Tibial artery (tissue), 4 donors: ENCODE results near the gene TBC1D1.

Source experiments
- DNase-seq, 2 donors: peaks; one replicate each; pipeline ENCODE4 v3.0.0-alpha.2; 2019
- H3K27ac ChIP-seq, 2 donors: fragments of 200-600 bp; sonication (generic) in 1 of 2; 1 replicate in 1 of 2; 2 replicates in 1 of 2; pipeline ENCODE4 v1.5.1; 2018 to 2019; ENCODE audit warnings: mild to moderate bottlenecking in 1 of 2
- H3K27me3 ChIP-seq, 2 donors: fragments of 200-600 bp; sonication (generic) in 1 of 2; one replicate each; pipeline versions ENCODE4 v1.5.1 to v1.6.0; 2016 to 2019
- H3K36me3 ChIP-seq, 3 donors: fragments of 200-600 bp; sonication (generic) in 2 of 3; one replicate each; pipeline ENCODE4 v1.5.1; 2016 to 2019; ENCODE audit warnings: mild to moderate bottlenecking in 2 of 3
- H3K4me1 ChIP-seq, 4 donors: fragments of 200-600 bp; sonication (generic) in 2 of 4; 1 replicate in 3 of 4; 2 replicates in 1 of 4; pipeline ENCODE4 v1.5.1; 2016 to 2019
- H3K4me3 ChIP-seq, 2 donors: fragments of 200-600 bp; sonication (generic) in 1 of 2; 1 replicate in 1 of 2; 2 replicates in 1 of 2; pipeline ENCODE4 v1.5.1; 2018 to 2019; ENCODE audit warnings: mild to moderate bottlenecking in 2 of 2
- H3K9me3 ChIP-seq, 3 donors: fragments of 200-600 bp; sonication (generic) in 1 of 3; one replicate each; pipeline ENCODE4 v1.5.1; 2016 to 2019
- intact Hi-C: fragments of 100-400 bp; cut with DNase I; formaldehyde crosslinking; loops from one replicate; pipeline ENCODE4 v1.15.0; 2023; ENCODE audit warnings: low total_unique reads
- TF ChIP-seq, protein P1 (sequence below), 2 experiments: fragments of 200-600 bp in 1 of 2; fragments of 450-650 bp in 1 of 2; IDR thresholded peaks; one replicate each; pipeline ENCODE4 v1.5.1; 2017 to 2019; ENCODE audit warnings: antibody characterized with exemption in 2 of 2, mild to moderate bottlenecking in 1 of 2, moderate library complexity in 1 of 2

Gene TBC1D1

DNA sequence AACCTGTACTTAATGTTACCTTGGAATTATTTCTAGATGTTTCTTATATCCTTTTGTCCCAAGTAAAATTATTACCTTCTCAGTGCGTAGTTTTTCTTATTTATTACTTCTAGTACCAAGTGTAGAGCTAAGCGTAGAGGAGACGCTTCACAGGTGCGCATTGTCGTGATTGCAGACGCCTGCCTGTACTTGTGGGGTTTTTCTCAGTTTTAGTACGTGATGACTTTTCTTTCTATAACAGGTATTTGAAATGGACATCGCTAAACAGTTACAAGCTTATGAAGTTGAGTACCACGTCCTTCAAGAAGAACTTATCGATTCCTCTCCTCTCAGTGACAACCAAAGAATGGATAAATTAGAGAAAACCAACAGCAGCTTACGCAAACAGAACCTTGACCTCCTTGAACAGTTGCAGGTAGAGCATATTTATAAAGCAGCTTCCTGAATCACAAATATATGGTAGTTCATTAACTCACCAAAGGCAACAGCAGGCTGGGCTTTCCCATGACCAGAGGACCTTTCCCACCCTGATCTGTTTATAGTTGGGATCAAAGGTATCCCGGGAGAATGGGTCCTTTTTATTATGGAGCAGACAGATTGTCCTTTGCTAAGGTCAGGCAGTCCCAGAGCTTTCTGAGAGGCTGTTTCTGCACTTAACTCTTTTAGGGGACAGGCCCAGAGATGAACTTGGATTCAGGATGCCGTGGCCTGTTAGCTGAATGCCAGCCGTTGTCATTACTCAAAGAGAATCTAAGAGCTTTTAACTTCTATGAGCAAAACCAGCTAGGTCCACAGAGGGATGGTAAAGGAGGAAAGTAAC is 242.2 kb downstream of the TBC1D1 start:
- peaks cover 45 to 52% (median 50%) of the 10 kb centered on the region in 3 donors for H3K36me3 ChIP-seq
- peak overlapping the region; percentile 35 to 63 for H3K27ac ChIP-seq
- TF ChIP-seq, protein P1, sequence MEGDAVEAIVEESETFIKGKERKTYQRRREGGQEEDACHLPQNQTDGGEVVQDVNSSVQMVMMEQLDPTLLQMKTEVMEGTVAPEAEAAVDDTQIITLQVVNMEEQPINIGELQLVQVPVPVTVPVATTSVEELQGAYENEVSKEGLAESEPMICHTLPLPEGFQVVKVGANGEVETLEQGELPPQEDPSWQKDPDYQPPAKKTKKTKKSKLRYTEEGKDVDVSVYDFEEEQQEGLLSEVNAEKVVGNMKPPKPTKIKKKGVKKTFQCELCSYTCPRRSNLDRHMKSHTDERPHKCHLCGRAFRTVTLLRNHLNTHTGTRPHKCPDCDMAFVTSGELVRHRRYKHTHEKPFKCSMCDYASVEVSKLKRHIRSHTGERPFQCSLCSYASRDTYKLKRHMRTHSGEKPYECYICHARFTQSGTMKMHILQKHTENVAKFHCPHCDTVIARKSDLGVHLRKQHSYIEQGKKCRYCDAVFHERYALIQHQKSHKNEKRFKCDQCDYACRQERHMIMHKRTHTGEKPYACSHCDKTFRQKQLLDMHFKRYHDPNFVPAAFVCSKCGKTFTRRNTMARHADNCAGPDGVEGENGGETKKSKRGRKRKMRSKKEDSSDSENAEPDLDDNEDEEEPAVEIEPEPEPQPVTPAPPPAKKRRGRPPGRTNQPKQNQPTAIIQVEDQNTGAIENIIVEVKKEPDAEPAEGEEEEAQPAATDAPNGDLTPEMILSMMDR (IDR thresholded peaks at IDR 0.05) = no peak
- H3K9me3 ChIP-seq = no peaks in the 10 kb centered on the region
- peaks cover 0 to 34% (median 12%) of the 10 kb centered on the region in 4 donors for H3K4me1 ChIP-seq
- intact Hi-C loops = no loop called here
- DNase-seq = no peak
- no peak overlapping the region for H3K4me3 ChIP-seq
- H3K27me3 ChIP-seq = no peaks in the 10 kb centered on the region

- Histone ChIP-seq H3K4me1 (peaks cover 0 to 34% (median 9%) of the 10 kb centered on the region in 4 donors), H3K27me3 (no peaks in the 10 kb centered on the region), H3K36me3 (peaks cover 51 to 61% (median 57%) of the 10 kb centered on the region in 3 donors), H3K9me3 (no peaks in the 10 kb centered on the region), H3K4me3 (no peak overlapping the region), H3K27ac (no peak overlapping the region)
- DNase-seq = no peak
- TF ChIP-seq, protein P1 (IDR thresholded peaks at IDR 0.05) = no peak
- intact Hi-C loops = no loop called here
These were observed 243.0 kb downstream of the TBC1D1 start for GRCh38 chr4:38133711-38134480.

DNA sequence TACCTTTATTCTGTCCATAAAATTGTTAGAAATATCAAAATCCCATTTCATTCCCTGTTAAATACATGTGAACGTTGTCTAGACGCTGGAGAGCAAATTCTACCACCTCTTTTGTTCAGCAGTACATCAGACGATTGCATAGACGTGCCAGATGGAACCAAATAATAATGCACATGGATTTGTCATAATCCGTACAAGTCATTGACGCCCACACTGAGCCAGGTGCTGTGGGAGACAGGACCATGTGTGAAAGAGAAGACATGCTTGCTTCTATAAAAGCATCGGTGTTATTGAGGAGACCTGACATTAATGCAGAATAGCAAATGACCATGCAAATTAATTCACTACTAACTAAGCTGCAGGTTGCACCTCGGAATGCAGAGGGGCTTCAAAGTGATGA is 244.3 kb downstream of the TBC1D1 start:
- H3K27ac ChIP-seq = no peak overlapping the region
- H3K9me3 ChIP-seq = no peaks in the 10 kb centered on the region
- DNase-seq = no peak
- H3K27me3 ChIP-seq = no peaks in the 10 kb centered on the region
- peaks cover 0 to 24% (median 9%) of the 10 kb centered on the region in 4 donors for H3K4me1 ChIP-seq
- intact Hi-C loops = no loop called here
- peaks cover 60 to 74% (median 66%) of the 10 kb centered on the region in 3 donors for H3K36me3 ChIP-seq
- TF ChIP-seq, protein P1 (IDR thresholded peaks at IDR 0.05) = no peak
- H3K4me3 ChIP-seq = no peak overlapping the region

DNA sequence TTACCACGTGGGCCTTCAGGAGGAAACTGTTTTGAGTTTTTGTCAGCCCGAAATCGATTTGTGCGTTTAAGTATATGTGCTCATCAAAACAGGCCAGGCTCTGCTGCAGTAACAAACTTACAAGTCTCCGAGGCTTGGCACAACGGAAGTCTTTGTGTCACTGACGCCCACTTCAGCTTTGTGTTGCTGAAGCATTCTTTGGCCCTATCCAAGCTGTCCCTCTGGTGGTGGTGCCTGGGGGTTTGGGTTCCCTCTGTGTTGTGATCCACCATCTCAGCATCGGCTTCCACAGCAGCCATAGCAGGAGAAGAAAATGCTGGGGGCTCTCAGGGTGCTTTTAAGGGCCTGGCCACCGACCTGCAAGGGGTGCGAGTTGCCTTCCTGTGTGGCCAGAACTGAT is 245.7 kb downstream of the TBC1D1 start:
- H3K4me3 ChIP-seq = no peak overlapping the region
- H3K36me3 ChIP-seq = peaks cover 66 to 80% (median 72%) of the 10 kb centered on the region in 3 donors
- TF ChIP-seq, protein P1 (IDR thresholded peaks at IDR 0.05) = no peak
- H3K9me3 ChIP-seq = no peaks in the 10 kb centered on the region
- DNase-seq = no peak
- peaks cover 0 to 11% (median 4%) of the 10 kb centered on the region in 4 donors for H3K4me1 ChIP-seq
- no peak overlapping the region for H3K27ac ChIP-seq
- intact Hi-C loops = no loop called here
- H3K27me3 ChIP-seq = no peaks in the 10 kb centered on the region

DNA sequence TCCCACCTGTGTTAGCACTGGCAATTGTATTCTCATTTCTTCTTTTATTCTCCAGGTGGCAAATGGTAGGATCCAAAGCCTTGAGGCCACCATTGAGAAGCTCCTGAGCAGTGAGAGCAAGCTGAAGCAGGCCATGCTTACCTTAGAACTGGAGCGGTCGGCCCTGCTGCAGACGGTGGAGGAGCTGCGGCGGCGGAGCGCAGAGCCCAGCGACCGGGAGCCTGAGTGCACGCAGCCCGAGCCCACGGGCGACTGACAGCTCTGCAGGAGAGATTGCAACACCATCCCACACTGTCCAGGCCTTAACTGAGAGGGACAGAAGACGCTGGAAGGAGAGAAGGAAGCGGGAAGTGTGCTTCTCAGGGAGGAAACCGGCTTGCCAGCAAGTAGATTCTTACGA is 246.2 kb downstream of the TBC1D1 start:
- DNase-seq = no peak
- TF ChIP-seq, protein P1 (IDR thresholded peaks at IDR 0.05) = no peak
- Histone ChIP-seq H3K4me1 (peaks cover 0 to 6% (median 2%) of the 10 kb centered on the region in 4 donors), H3K27ac (no peak overlapping the region), H3K27me3 (no peaks in the 10 kb centered on the region), H3K9me3 (no peaks in the 10 kb centered on the region), H3K4me3 (no peak overlapping the region), H3K36me3 (peaks cover 69 to 80% (median 72%) of the 10 kb centered on the region in 3 donors)
- intact Hi-C loops = no loop called here
